Fibroblast of skin of back (primary cell): ENCODE data around the gene NUBPL.
"Not testable (repeated sequence)": the region's sequence is repeated elsewhere in the genome, so short reads cannot be mapped to it uniquely, and the experiment has no call there.

Source experiments
- DNase-seq: peaks from one replicate; pipeline ENCODE4 v3.0.0-alpha.2; 2013

NUBPL gene

GRCh38 chr14:31677630-31678029, 116.4 kb downstream of the NUBPL start:
- DNase-seq, result no peak

GRCh38 chr14:31678421-31679249, 117.4 kb downstream of the NUBPL start:
- DNase-seq, result no peak

DNA sequence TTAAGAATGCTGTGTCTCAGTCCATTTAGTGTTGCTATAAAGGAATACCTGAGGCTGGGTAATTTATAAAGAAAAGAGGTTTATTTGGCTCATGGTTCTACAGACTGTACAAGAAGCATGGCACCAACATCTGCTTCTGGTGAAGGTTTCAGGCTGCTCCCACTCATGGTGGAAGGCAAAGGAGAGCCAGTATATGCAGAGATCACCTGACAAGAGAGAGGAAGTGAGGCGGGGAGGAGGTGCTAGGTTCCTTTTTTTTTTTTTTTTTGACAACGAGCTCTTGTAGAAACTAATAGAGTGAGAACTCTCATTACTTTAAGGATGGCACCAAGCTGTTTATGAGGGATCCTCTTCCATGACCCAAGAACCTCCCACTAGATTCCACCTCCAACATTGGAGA, 121.6 kb downstream of the NUBPL start:
- DNase-seq, result no peak

DNA sequence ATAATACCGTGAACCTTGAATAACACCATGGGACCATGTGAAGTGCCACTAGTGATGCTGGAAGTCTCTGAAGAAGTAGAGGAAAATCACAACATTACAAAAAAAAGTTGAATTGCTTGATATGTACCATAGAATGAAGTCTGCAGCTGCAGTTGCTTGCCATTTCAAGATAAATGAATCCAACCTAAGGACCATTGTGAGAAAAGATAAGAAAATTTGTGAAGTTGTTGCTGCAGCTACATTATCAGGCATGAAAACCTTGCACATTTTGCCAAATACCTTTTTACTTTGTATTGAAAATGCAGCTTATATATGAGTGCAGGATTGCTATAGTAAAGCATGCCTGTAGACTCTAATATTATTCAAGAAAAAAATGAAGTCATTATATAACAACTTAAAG, 126.5 kb downstream of the NUBPL start:
- no peak for DNase-seq

GRCh38 chr14:31690056-31690455, 128.9 kb downstream of the NUBPL start:
- DNase-seq, result no peak

- DNase-seq, result peak; percentile 3
These were observed 131.2 kb downstream of the NUBPL start for GRCh38 chr14:31692376-31692781.

- DNase-seq, result no peak
These were observed 135.2 kb downstream of the NUBPL start for GRCh38 chr14:31696378-31696777.

- no peak for DNase-seq
These were observed 138.6 kb downstream of the NUBPL start for GRCh38 chr14:31699809-31700208.

DNA sequence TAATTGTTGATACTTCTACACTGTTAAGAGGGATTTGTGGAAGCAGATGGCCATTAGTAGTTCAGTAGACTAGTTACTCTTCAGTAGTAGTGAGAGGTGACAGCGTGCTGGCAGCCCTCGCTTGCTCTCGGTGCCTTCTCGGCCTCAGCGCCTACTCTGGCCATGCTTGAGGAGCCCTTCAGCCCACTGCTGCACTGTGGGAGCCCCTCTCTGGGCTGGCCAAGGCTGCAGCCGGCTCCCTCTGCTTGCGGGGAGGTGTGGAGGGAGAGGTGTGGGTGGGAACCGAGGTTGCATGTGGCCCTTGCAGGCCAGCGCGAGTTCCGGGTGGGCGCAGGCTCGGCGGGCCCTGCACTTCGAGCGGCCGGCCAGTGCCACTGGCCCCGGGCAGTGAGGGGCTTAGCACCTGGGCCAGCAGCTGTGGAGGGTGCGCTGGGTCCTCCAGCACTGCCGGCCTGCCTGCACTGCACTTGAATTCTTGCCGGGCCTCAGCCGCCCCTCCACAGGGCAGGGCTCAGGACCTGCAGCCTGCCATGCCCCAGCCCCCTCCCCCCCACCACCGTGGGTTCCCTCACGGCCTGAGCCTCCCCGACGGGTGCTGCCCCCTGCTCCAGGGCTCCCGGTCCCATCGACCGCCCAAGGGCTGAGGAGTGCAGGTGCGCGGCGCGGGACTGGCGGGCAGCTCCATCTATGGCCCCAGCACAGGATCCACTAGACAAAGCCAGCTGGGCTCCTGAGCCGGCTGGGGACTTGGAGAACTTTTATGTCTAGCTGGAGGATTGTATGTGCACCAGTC, 139.3 kb downstream of the NUBPL start:
- no peak for DNase-seq

DNA sequence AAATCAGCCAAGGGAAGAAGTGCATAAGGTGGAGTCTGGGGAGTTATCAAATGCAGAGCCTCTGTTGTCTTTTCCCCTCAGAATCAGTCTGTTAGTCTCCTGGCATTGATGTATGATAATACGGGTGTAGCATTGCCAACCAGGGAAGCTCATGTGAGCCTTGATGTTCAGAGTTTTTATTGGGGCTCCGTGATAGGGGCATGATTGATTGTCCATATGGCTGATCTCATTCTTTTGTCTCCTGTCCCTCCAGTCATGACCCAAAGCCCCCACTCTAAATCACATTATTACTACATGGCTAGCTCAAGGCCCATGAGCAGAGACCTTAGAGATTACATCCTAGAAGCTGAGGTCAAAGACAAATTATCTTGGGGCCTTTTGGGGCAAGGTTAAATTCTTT, 140.9 kb downstream of the NUBPL start:
- DNase-seq, result no peak

DNA sequence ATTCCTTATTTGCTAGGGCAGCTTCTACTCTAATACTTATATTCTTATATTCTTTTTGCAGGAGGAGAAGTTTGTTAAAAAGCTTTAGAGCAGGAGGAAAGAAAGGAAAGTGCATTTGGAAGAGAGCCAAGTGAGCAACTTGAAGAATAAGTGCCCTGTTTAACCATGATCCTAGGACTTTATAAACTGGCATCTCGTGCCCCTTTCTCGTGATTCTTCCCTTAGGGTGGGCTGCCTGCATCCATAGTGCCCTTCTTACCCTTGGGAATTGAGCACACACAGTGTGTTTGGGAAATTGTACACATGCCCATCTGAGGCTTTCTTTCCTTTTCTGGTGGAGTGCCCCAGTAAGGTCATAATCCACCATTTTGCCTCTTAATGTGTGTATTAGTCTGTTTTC, 141.9 kb downstream of the NUBPL start:
- DNase-seq, result no peak

DNA sequence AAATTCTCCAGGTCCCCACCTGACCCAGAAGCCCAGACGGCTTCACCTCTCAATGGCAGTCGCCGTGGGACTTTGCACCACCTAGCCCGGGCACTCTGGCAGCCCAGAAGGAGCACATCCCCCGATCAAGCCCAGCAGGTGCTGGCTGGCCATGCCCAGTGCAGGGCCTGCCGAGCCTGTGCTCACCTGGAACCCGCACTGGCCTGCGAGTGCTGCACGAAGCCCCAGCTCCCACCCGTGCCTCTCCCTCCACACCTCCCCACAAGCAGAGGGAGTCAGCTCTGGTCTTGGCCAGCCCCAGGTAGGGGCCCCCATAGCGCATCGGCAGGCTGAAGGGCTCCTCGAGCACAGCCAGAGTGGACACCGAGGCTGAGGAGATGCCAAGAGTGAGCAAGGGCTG, 144.5 kb downstream of the NUBPL start:
- no peak for DNase-seq

- not testable (repeated sequence) for DNase-seq
These were observed 147.5 kb downstream of the NUBPL start for GRCh38 chr14:31708661-31709060.

DNA sequence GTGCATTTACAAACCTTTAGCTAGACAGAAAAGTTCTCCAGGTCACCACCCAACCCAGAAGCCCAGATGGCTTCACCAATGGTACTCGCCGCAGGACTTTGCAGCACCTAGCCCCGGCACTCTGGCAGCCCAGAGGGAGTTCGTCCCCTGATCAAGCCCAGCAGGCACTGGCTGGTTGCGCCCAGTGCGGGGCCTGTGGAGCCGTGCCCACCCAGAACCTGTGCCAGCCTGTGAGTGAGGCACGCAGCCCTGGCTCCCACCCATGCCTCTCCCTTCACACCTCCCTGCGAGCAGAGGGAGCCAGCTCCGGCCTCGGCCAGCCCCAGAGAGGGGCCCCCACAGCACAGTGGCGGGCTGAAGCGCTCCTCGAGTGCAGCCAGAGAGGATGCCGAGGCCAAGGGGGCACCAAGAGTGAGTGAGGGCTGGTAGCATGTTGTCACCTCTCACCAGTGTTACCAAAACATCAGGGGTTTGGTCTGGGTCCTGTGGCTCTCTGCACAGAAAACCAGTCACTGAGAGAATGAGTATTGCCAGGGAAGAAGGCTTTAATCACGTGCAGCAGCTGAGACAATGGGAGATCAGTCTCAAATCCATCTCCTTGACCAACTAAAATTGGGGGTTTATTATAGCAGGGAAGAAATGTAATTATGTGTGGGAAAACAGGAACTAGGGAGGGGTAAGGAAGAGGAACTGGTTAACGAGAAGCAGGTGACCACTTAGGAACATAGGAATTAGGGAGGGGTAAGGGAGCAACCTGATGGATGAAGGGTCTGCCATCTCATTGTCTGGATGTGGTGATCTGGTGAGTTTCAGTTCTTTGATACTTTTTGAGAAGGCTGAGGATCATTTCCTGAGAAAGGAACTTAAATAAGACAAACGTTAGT, 151.3 kb downstream of the NUBPL start:
- no peak for DNase-seq

DNA sequence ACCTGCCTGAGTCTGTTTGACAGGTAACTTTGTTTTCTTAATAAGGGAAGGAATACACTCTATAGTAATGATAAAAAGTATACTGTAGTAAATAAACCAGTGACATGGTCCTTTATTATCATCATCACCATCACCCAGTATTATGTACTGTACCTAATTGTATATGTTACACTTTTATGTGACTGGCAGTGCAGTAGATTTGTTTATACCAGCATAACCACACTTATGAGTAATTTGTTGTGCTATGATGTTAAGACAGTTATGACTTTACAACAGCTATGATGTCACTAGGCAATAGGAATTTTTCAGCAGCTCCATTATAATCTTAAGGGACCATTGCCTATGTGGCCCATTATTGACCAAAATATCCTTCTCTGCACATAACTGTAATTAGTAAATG, 155.0 kb downstream of the NUBPL start:
- no peak for DNase-seq

GRCh38 chr14:31717294-31718085, 156.3 kb downstream of the NUBPL start:
- no peak for DNase-seq

GRCh38 chr14:31718585-31718984, 157.4 kb downstream of the NUBPL start:
- DNase-seq, result no peak

GRCh38 chr14:31718985-31719384, 157.8 kb downstream of the NUBPL start:
- no peak for DNase-seq

- DNase-seq, result no peak
These were observed 165.1 kb downstream of the NUBPL start for GRCh38 chr14:31726337-31726736.

DNA sequence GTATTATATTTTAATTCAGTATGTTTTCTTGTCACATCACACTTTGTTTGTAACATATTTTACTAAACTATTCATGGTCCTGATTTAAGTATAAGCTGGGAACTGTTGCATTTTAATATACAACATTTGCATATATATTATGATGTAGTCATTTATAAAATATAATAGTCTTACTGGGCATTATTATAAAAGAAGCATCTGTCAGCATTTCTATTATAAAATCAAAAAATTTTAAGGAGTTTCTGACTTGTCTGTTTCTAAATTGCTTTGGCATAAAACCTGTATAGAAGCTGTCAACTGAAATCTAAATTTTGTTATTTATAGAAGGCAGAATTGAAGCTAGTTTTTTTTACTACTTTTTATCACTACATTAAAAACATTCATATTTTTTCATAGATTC, 166.6 kb downstream of the NUBPL start:
- no peak for DNase-seq

- DNase-seq, result no peak
These were observed 179.5 kb downstream of the NUBPL start for GRCh38 chr14:31740688-31741087.

DNA sequence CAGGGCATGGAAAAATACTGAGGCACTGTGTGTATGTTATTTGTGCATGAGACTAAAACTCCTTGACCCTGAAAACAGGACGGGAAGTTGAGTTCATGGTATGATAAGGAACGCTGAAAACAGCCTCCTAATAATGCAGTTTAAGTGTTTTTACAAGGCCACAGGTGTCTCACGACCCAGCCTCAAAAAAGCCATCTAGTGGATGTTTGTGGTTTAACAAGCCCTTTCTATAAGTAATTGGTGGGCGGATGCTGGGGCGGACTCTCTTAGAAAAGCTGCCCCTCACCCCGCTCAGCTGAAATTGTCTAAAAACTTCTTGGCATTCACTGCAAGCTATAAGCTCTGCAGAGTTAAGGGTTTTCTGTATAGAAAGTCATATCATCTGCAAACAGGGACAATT, 184.5 kb downstream of the NUBPL start:
- no peak for DNase-seq
